GM12891 (cell line): ENCODE data around the gene ACSM4.

ENCODE experiments used
- DNase-seq: peaks from one replicate; pipeline ENCODE4 v3.0.0; 2011; ENCODE audit warnings: low spot score; ENCODE audit not compliant: insufficient read length
- FAIRE-seq: peaks from 2 replicates; lab custom pipeline; 2011; peaks lifted over from hg19 to GRCh38; lab: Jason Lieb, UNC
- PAX5 ChIP-seq: IDR thresholded peaks from 2 replicates; pipeline ENCODE4 v1.6.1; 2011; ENCODE audit warnings: low read length, moderate library complexity, mild to moderate bottlenecking; ENCODE audit not compliant: insufficient read depth, severe bottlenecking
- POLR2A ChIP-seq: IDR thresholded peaks from 2 replicates; pipeline ENCODE4 v1.6.1; 2011; ENCODE audit warnings: low read depth, low read length, control low read depth
- POLR2AphosphoS5 ChIP-seq: IDR thresholded peaks from 2 replicates; pipeline ENCODE4 v1.6.1; 2011; ENCODE audit warnings: low read depth, low read length, control low read depth
- POU2F2 ChIP-seq: IDR thresholded peaks from 2 replicates; pipeline ENCODE4 v1.6.1; 2011; ENCODE audit warnings: low read depth, mild to moderate bottlenecking, control low read depth, low read length, moderate library complexity
- SPI1 ChIP-seq: IDR thresholded peaks from 2 replicates; pipeline ENCODE4 v1.6.1; 2011; ENCODE audit warnings: low read depth, low read length, control low read depth
- TAF1 ChIP-seq: IDR thresholded peaks from 2 replicates; pipeline ENCODE4 v1.6.1; 2011; ENCODE audit warnings: low read depth, low read length, control low read depth

The ACSM4 gene

GRCh38 chr12:7354529-7354928, 50.7 kb downstream of the ACSM4 start:
- no peak for TF ChIP-seq POU2F2
- no peak for TF ChIP-seq POLR2A
- TF ChIP-seq POLR2AphosphoS5: no peak
- no peak for TF ChIP-seq TAF1
- TF ChIP-seq SPI1: no peak
- no peak for TF ChIP-seq PAX5
- FAIRE-seq (no peak), DNase-seq (no peak)

- no peak for FAIRE-seq
- no peak for TF ChIP-seq POU2F2
- TF ChIP-seq PAX5: no peak
- no peak for TF ChIP-seq SPI1
- TF ChIP-seq POLR2AphosphoS5: no peak
- DNase-seq: no peak
Observed at GRCh38 chr12:7361265-7361664, 57.4 kb downstream of the ACSM4 start.

DNA sequence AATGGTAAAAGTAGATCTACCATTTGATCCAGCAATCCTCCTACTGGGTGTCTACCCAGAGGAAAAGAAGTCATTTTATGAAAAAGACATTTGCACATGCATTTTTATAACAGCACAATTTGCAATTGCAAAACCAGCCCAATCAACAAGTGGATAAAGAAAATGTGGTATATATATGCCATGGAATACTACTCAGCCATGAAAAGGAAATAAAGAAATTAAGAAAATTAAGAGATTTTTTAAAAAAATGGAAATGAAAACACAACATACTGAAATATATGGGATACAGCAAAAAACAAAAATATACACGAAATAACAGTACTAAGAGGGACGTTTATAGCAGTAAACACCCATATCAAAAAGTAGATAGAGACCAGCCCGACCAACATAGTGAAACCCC, 58.9 kb downstream of the ACSM4 start:
- TF ChIP-seq PAX5 (no peak), POLR2A (no peak)
- no peak for FAIRE-seq
- DNase-seq: no peak

DNA sequence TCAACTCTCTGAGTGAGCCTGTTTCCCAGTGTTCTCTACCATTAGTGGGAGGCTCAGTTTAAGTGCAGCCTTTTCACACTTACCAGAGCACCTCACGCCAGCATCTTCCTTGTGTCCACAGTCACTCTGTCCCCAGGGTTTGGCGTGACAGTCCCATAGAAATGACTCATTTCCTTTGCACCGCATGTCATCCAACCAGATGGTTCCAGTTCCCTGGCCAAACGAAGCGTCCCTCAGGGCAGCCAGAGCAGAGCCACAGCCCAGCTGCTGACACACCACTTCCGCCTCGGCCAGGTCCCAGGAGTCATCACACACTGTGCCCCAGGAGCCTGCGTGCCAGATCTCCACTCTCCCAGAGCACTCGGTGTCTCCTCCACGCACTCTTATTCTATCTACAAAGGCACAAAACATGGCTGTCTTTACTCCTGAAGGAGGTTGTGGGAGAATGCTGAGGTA, 65.4 kb downstream of the ACSM4 start:
- FAIRE-seq (no peak), DNase-seq (no peak)
- no peak for TF ChIP-seq POU2F2
- no peak for TF ChIP-seq TAF1
- no peak for TF ChIP-seq PAX5
- TF ChIP-seq POLR2AphosphoS5: no peak
- TF ChIP-seq SPI1: no peak
- TF ChIP-seq POLR2A: no peak

GRCh38 chr12:7373226-7373625, 69.4 kb downstream of the ACSM4 start:
- no peak for DNase-seq
- FAIRE-seq: no peak
- TF ChIP-seq POU2F2: no peak
- no peak for TF ChIP-seq PAX5
- no peak for TF ChIP-seq TAF1
- no peak for TF ChIP-seq POLR2AphosphoS5
- TF ChIP-seq SPI1: no peak

GRCh38 chr12:7374423-7375144, 70.7 kb downstream of the ACSM4 start:
- no peak for TF ChIP-seq PAX5
- no peak for FAIRE-seq
- peak; percentile 12 for DNase-seq

DNA sequence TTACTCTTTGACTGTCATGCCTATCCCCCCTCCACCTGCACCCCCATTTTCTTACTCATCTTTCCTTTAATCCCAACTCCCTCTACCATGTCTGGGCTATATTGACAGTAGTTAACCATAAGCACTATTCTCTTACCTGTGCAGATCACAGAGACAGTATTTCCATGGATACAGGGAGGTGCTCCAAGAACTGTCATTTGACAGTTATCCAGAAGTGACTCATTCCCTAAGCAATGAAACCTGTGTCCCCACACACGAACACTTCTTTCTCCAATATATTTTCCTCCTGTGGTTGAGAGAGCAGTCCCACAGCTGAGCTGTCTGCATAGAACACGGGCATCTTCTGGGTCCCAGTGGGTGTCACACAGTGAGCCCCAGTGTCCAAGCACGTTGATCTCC, 71.3 kb downstream of the ACSM4 start:
- FAIRE-seq: no peak
- TF ChIP-seq PAX5 (no peak), POLR2A (no peak), SPI1 (no peak), POU2F2 (no peak)
- DNase-seq: no peak

DNA sequence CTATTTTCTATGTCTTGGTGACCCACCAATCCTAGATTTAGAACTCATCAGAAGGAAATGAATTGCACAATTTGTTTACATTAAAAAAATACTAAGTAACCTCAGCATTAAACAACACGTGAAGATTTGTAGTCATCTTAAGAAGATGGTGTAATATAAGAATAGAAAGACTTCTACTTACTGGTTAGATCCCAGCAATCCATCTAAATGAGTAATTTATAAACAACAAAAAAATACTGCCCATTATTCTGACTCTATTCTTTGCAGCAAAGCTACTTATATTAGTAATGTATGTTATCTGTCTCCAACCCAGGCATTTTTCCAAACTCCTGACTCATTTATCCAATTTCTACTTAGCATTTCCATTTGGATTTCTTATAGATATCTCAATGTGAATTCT, 72.3 kb downstream of the ACSM4 start:
- FAIRE-seq (no peak), DNase-seq (no peak)
- TF ChIP-seq POLR2AphosphoS5: no peak
- no peak for TF ChIP-seq TAF1
- TF ChIP-seq SPI1: no peak
- TF ChIP-seq POU2F2: no peak
- no peak for TF ChIP-seq PAX5
- no peak for TF ChIP-seq POLR2A
